ENCODE measurements around the gene ADSL. TPM values are rescaled to one million over a fixed set of nuclear protein-coding genes. Genes with fewer than 3 reads are reported as not detected.

The ADSL gene
- total and polyA plus RNA-seq, 2 donors (not counting 1 experiment from before 2014, with no cell fraction given), result 61.0 to 63.8 TPM

- WGBS (ENCODE audit: insufficient coverage), result 91% methylated on average over 3 of the region's 4 CpGs
- POLR2A ChIA-PET, result no interaction called here
- H3K4me1 Mint-ChIP-seq, result peaks cover 43% of the 10 kb centered on the region
These were observed 83.2 kb downstream of the ADSL start for GRCh38 chr22:40429481-40429880.

GRCh38 chr22:40430991-40431390 lies 84.7 kb downstream of the ADSL start:
- Histone ChIP-seq H3K4me3 (ENCODE audit: control extremely low read depth in 1 of 5, extremely low read depth in 1 of 5, insufficient read depth in 1 of 5, low read depth in 2 of 5, low read length in 4 of 5) (no peak overlapping the region), H2AFZ (ENCODE audit: insufficient read depth, low read depth, low read length, poor library complexity, severe bottlenecking) (no peak overlapping the region), H3K9me3 (ENCODE audit: control extremely low read depth in 1 of 3, control insufficient read depth in 2 of 3, insufficient read depth in 1 of 3, low read length in 2 of 3) (no peaks in the 10 kb centered on the region), H3K9ac (ENCODE audit: low read length) (no peak overlapping the region), H3K27ac (ENCODE audit: low read length in 2 of 2) (peak overlapping the region in 1 of 2 donors; percentile 3), H3K4me2 (replicated peaks; ENCODE audit: low read depth, low read length, poor library complexity, severe bottlenecking) (no peak overlapping the region), H3K36me3 (replicated peaks in 1 of 2; ENCODE audit: control extremely low read depth in 1 of 2, control insufficient read depth in 1 of 2, extremely low read depth in 1 of 2, insufficient read depth in 2 of 2, low read length in 1 of 2) (peaks cover 21 to 80% of the 10 kb centered on the region in 2 experiments), H3K4me1 (ENCODE audit: control insufficient read depth in 2 of 2, insufficient read depth in 2 of 2, low read length in 2 of 2) (peaks cover 42 to 57% of the 10 kb centered on the region in 2 donors), H3K27me3 (replicated peaks in 1 of 4; ENCODE audit: control extremely low read depth in 1 of 4, control insufficient read depth in 3 of 4, insufficient read depth in 4 of 4, low read length in 3 of 4) (no peaks in the 10 kb centered on the region), H4K20me1 (ENCODE audit: control insufficient read depth, insufficient read depth, low read length, poor library complexity, severe bottlenecking) (peaks cover 32% of the 10 kb centered on the region), H3K79me2 (ENCODE audit: control insufficient read depth, insufficient read depth, low read length) (peaks cover 72% of the 10 kb centered on the region)
- H3K27ac Mint-ChIP-seq, result peak overlapping the region; percentile 59
- intact Hi-C loops (cut with micrococcal nuclease), result no loop called here
- 89% methylated on average over 3 of the region's 4 CpGs for WGBS (ENCODE audit: insufficient coverage)
- H3K9me3 Mint-ChIP-seq (ENCODE audit: insufficient read depth), result no peaks in the 10 kb centered on the region
- ATAC-seq (ENCODE audit: low read depth) (no peak), DNase-seq (no peak)
- CTCF ChIA-PET, result interaction anchor here (0.7 to 1.0 kb wide), 2 partner anchors 56 to 1313 kb away, joined by 3 to 4 read pairs; no protein-coding TSS in a partner anchor
- POLR2A ChIA-PET, result no interaction called here
- TF ChIP-seq EZH2 (IDR thresholded peaks at IDR 0.05; ENCODE audit: borderline replicate concordance, insufficient read depth, low read depth, low read length, poor library complexity, severe bottlenecking) (no peak), CTCF (IDR thresholded peaks at IDR 0.05) (no peak)
- H3K4me3 Mint-ChIP-seq, result no peak overlapping the region
- peaks cover 58% of the 10 kb centered on the region for H3K4me1 Mint-ChIP-seq
- no peaks in the 10 kb centered on the region for H3K27me3 Mint-ChIP-seq

More at GRCh38 chr22:40429481-40429880, 83.2 kb downstream of the ADSL start:
- no peak overlapping the region for H2AFZ ChIP-seq (ENCODE audit: insufficient read depth, low read depth, low read length, poor library complexity, severe bottlenecking)
- no peaks in the 10 kb centered on the region for H3K27me3 ChIP-seq (replicated peaks in 1 of 4; ENCODE audit: control extremely low read depth in 1 of 4, control insufficient read depth in 3 of 4, insufficient read depth in 4 of 4, low read length in 3 of 4)
- CTCF ChIA-PET, result no interaction called here
- DNase-seq (no peak), ATAC-seq (ENCODE audit: low read depth) (no peak)
- H3K36me3 ChIP-seq (replicated peaks in 1 of 2; ENCODE audit: control extremely low read depth in 1 of 2, control insufficient read depth in 1 of 2, extremely low read depth in 1 of 2, insufficient read depth in 2 of 2, low read length in 1 of 2), result peaks cover 21 to 89% of the 10 kb centered on the region in 2 experiments
- no peak for TF ChIP-seq EZH2 (IDR thresholded peaks at IDR 0.05; ENCODE audit: borderline replicate concordance, insufficient read depth, low read depth, low read length, poor library complexity, severe bottlenecking)
- TF ChIP-seq CTCF (IDR thresholded peaks at IDR 0.05), result no peak
- H3K79me2 ChIP-seq (ENCODE audit: control insufficient read depth, insufficient read depth, low read length), result peaks cover 87% of the 10 kb centered on the region
- no peak overlapping the region for H3K27ac ChIP-seq (ENCODE audit: low read length in 2 of 2)
- H3K9me3 ChIP-seq (ENCODE audit: control extremely low read depth in 1 of 3, control insufficient read depth in 2 of 3, insufficient read depth in 1 of 3, low read length in 2 of 3), result no peaks in the 10 kb centered on the region
- H3K4me3 ChIP-seq (ENCODE audit: control extremely low read depth in 1 of 5, extremely low read depth in 1 of 5, insufficient read depth in 1 of 5, low read depth in 2 of 5, low read length in 4 of 5), result no peak overlapping the region
- Mint-ChIP-seq H3K27ac (peak overlapping the region; percentile 42), H3K4me3 (no peak overlapping the region), H3K9me3 (ENCODE audit: insufficient read depth) (no peaks in the 10 kb centered on the region), H3K27me3 (no peaks in the 10 kb centered on the region)
- H3K4me1 ChIP-seq (ENCODE audit: control insufficient read depth in 2 of 2, insufficient read depth in 2 of 2, low read length in 2 of 2), result peaks cover 28 to 41% of the 10 kb centered on the region in 2 donors
- peaks cover 45% of the 10 kb centered on the region for H4K20me1 ChIP-seq (ENCODE audit: control insufficient read depth, insufficient read depth, low read length, poor library complexity, severe bottlenecking)
- H3K4me2 ChIP-seq (replicated peaks; ENCODE audit: low read depth, low read length, poor library complexity, severe bottlenecking), result no peak overlapping the region
- no peak overlapping the region for H3K9ac ChIP-seq (ENCODE audit: low read length)
- intact Hi-C loops (cut with micrococcal nuclease), result no loop called here

All from B cell (primary cell).